Measurements from ENCODE around the gene MEIS2.

Gene MEIS2

GRCh38 chr15:37107071-37107743 is 6.9 kb upstream of the MEIS2 start:
- Histone ChIP-seq H3K4me1 (ENCODE audit: control insufficient read depth, insufficient read depth, low read length, poor library complexity, severe bottlenecking) (no peaks in the 10 kb centered on the region), H3K9me3 (ENCODE audit: control insufficient read depth, low read length) (no peaks in the 10 kb centered on the region), H3K4me3 (ENCODE audit: insufficient read depth, low read depth, low read length, poor library complexity, severe bottlenecking) (no peak overlapping the region), H3K27me3 (replicated peaks; ENCODE audit: control insufficient read depth, insufficient read depth, low read length, poor library complexity, severe bottlenecking) (peaks cover 65% of the 10 kb centered on the region), H3K27ac (ENCODE audit: insufficient read depth, low read length, poor library complexity, severe bottlenecking) (no peak overlapping the region), H3K36me3 (ENCODE audit: control insufficient read depth, insufficient read depth, low read length) (no peaks in the 10 kb centered on the region)
- DNase-seq: no peak

- Histone ChIP-seq H3K4me3 (ENCODE audit: insufficient read depth, low read depth, low read length, poor library complexity, severe bottlenecking) (no peak overlapping the region), H3K36me3 (ENCODE audit: control insufficient read depth, insufficient read depth, low read length) (no peaks in the 10 kb centered on the region), H3K27ac (ENCODE audit: insufficient read depth, low read length, poor library complexity, severe bottlenecking) (no peak overlapping the region), H3K4me1 (ENCODE audit: control insufficient read depth, insufficient read depth, low read length, poor library complexity, severe bottlenecking) (peaks cover 3% of the 10 kb centered on the region), H3K9me3 (ENCODE audit: control insufficient read depth, low read length) (no peaks in the 10 kb centered on the region), H3K27me3 (replicated peaks; ENCODE audit: control insufficient read depth, insufficient read depth, low read length, poor library complexity, severe bottlenecking) (peaks cover 66% of the 10 kb centered on the region)
- DNase-seq: no peak
Measured at GRCh38 chr15:37106490-37107001, 6.2 kb upstream of the MEIS2 start.

GRCh38 chr15:37105889-37106288 is 5.5 kb upstream of the MEIS2 start:
- Histone ChIP-seq H3K27ac (ENCODE audit: insufficient read depth, low read length, poor library complexity, severe bottlenecking) (no peak overlapping the region), H3K9me3 (ENCODE audit: control insufficient read depth, low read length) (no peaks in the 10 kb centered on the region), H3K27me3 (replicated peaks; ENCODE audit: control insufficient read depth, insufficient read depth, low read length, poor library complexity, severe bottlenecking) (peaks cover 73% of the 10 kb centered on the region), H3K4me1 (ENCODE audit: control insufficient read depth, insufficient read depth, low read length, poor library complexity, severe bottlenecking) (peaks cover 3% of the 10 kb centered on the region), H3K36me3 (ENCODE audit: control insufficient read depth, insufficient read depth, low read length) (no peaks in the 10 kb centered on the region), H3K4me3 (ENCODE audit: insufficient read depth, low read depth, low read length, poor library complexity, severe bottlenecking) (no peak overlapping the region)
- DNase-seq: no peak

- Histone ChIP-seq H3K9me3 (ENCODE audit: control insufficient read depth, low read length) (no peaks in the 10 kb centered on the region), H3K36me3 (ENCODE audit: control insufficient read depth, insufficient read depth, low read length) (no peaks in the 10 kb centered on the region), H3K27me3 (replicated peaks; ENCODE audit: control insufficient read depth, insufficient read depth, low read length, poor library complexity, severe bottlenecking) (peaks cover 69% of the 10 kb centered on the region), H3K4me1 (ENCODE audit: control insufficient read depth, insufficient read depth, low read length, poor library complexity, severe bottlenecking) (peaks cover 3% of the 10 kb centered on the region), H3K4me3 (ENCODE audit: insufficient read depth, low read depth, low read length, poor library complexity, severe bottlenecking) (no peak overlapping the region), H3K27ac (ENCODE audit: insufficient read depth, low read length, poor library complexity, severe bottlenecking) (no peak overlapping the region)
- DNase-seq: no peak
Measured at GRCh38 chr15:37105029-37105428, 4.7 kb upstream of the MEIS2 start.

GRCh38 chr15:37104424-37104981 is 4.2 kb upstream of the MEIS2 start:
- no peak overlapping the region for H3K27ac ChIP-seq (ENCODE audit: insufficient read depth, low read length, poor library complexity, severe bottlenecking)
- H3K9me3 ChIP-seq (ENCODE audit: control insufficient read depth, low read length): no peaks in the 10 kb centered on the region
- H3K4me1 ChIP-seq (ENCODE audit: control insufficient read depth, insufficient read depth, low read length, poor library complexity, severe bottlenecking): peaks cover 7% of the 10 kb centered on the region
- DNase-seq: no peak
- H3K27me3 ChIP-seq (replicated peaks; ENCODE audit: control insufficient read depth, insufficient read depth, low read length, poor library complexity, severe bottlenecking): peaks cover 68% of the 10 kb centered on the region
- H3K4me3 ChIP-seq (ENCODE audit: insufficient read depth, low read depth, low read length, poor library complexity, severe bottlenecking): no peak overlapping the region
- H3K36me3 ChIP-seq (ENCODE audit: control insufficient read depth, insufficient read depth, low read length): no peaks in the 10 kb centered on the region

GRCh38 chr15:37103475-37104423 is 3.4 kb upstream of the MEIS2 start:
- no peak for DNase-seq
- Histone ChIP-seq H3K4me3 (ENCODE audit: insufficient read depth, low read depth, low read length, poor library complexity, severe bottlenecking) (no peak overlapping the region), H3K9me3 (ENCODE audit: control insufficient read depth, low read length) (no peaks in the 10 kb centered on the region), H3K4me1 (ENCODE audit: control insufficient read depth, insufficient read depth, low read length, poor library complexity, severe bottlenecking) (peaks cover 8% of the 10 kb centered on the region), H3K27ac (ENCODE audit: insufficient read depth, low read length, poor library complexity, severe bottlenecking) (no peak overlapping the region), H3K27me3 (replicated peaks; ENCODE audit: control insufficient read depth, insufficient read depth, low read length, poor library complexity, severe bottlenecking) (peaks cover 67% of the 10 kb centered on the region), H3K36me3 (ENCODE audit: control insufficient read depth, insufficient read depth, low read length) (no peaks in the 10 kb centered on the region)

GRCh38 chr15:37103163-37103435 is 2.8 kb upstream of the MEIS2 start:
- peaks cover 10% of the 10 kb centered on the region for H3K4me1 ChIP-seq (ENCODE audit: control insufficient read depth, insufficient read depth, low read length, poor library complexity, severe bottlenecking)
- H3K27me3 ChIP-seq (replicated peaks; ENCODE audit: control insufficient read depth, insufficient read depth, low read length, poor library complexity, severe bottlenecking): peaks cover 68% of the 10 kb centered on the region
- no peaks in the 10 kb centered on the region for H3K36me3 ChIP-seq (ENCODE audit: control insufficient read depth, insufficient read depth, low read length)
- H3K4me3 ChIP-seq (ENCODE audit: insufficient read depth, low read depth, low read length, poor library complexity, severe bottlenecking): no peak overlapping the region
- no peak for DNase-seq
- H3K27ac ChIP-seq (ENCODE audit: insufficient read depth, low read length, poor library complexity, severe bottlenecking): no peak overlapping the region
- no peaks in the 10 kb centered on the region for H3K9me3 ChIP-seq (ENCODE audit: control insufficient read depth, low read length)

- DNase-seq: no peak
- Histone ChIP-seq H3K4me3 (ENCODE audit: insufficient read depth, low read depth, low read length, poor library complexity, severe bottlenecking) (no peak overlapping the region), H3K36me3 (ENCODE audit: control insufficient read depth, insufficient read depth, low read length) (no peaks in the 10 kb centered on the region), H3K27me3 (replicated peaks; ENCODE audit: control insufficient read depth, insufficient read depth, low read length, poor library complexity, severe bottlenecking) (peaks cover 70% of the 10 kb centered on the region), H3K4me1 (ENCODE audit: control insufficient read depth, insufficient read depth, low read length, poor library complexity, severe bottlenecking) (peaks cover 15% of the 10 kb centered on the region), H3K9me3 (ENCODE audit: control insufficient read depth, low read length) (no peaks in the 10 kb centered on the region), H3K27ac (ENCODE audit: insufficient read depth, low read length, poor library complexity, severe bottlenecking) (no peak overlapping the region)
Measured at GRCh38 chr15:37102305-37103162, 2.2 kb upstream of the MEIS2 start.

- Histone ChIP-seq H3K27me3 (replicated peaks; ENCODE audit: control insufficient read depth, insufficient read depth, low read length, poor library complexity, severe bottlenecking) (peaks cover 71% of the 10 kb centered on the region), H3K36me3 (ENCODE audit: control insufficient read depth, insufficient read depth, low read length) (no peaks in the 10 kb centered on the region), H3K4me1 (ENCODE audit: control insufficient read depth, insufficient read depth, low read length, poor library complexity, severe bottlenecking) (peaks cover 17% of the 10 kb centered on the region), H3K4me3 (ENCODE audit: insufficient read depth, low read depth, low read length, poor library complexity, severe bottlenecking) (no peak overlapping the region), H3K27ac (ENCODE audit: insufficient read depth, low read length, poor library complexity, severe bottlenecking) (no peak overlapping the region), H3K9me3 (ENCODE audit: control insufficient read depth, low read length) (no peaks in the 10 kb centered on the region)
- DNase-seq: no peak
Measured at GRCh38 chr15:37101980-37102304, 1.6 kb upstream of the MEIS2 start.
